HG03432 (cell line): ENCODE measurements around the gene NPAS3.

ENCODE experiments used
- ATAC-seq: cut with Tn5 transposase; IDR thresholded peaks from one replicate; pipeline ENCODE4 v1.9.1; 2021; ENCODE audit warnings: mild to moderate bottlenecking, moderate library complexity; ENCODE audit not compliant: unreplicated experiment

The NPAS3 gene

DNA sequence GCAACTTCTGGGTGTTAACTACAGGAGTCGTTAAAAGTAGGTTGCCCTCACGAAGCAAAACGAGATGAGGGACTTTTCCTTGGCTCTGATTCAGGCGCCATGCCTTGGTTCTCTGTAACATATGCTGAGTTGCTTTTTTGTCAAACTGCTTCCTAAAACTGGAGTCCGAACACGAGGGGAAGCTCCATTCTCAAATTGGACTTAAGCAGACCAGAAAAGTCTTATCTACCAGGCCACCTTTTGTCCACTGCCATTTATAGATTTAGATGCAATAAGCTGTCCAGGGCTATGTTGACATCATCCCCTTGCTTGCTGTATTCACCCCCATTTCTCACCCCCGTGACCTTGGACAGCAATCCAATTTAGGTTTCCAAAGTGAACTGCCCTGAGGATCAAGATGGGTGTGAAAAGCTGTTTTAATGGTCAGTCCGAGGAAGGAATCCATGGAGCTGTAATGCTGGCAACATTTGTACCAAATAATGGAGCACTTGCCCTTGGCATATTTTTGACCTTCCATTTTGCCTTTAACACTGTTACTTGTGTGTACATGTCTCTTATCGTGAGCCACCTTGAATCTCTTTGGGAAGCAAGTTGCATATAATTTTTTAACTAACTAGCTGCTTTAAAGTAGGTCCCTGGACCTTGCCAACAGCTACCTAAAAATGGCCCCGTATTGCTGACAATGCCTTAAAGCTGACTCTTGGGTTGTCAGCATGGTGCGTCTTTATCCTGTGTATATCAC, 714.1 kb downstream of the NPAS3 start:
- no peak for ATAC-seq

DNA sequence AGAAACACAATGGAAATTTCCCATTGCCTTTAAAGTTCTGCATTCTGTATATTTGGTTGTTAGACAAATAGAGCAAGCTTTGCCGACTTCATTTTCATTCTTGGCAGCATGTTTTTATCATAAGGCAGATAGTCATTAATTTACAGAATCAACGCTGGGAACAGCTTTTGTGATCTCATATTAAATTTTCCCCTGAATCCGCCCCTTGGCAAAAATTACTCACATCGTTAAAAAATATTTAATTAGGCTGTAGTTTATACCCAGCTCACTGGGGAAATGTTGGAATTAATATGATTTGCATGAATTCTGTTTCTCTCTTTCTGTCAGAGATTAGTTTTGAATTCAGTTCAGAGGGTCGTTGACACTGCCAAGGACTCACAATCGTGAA, 714.6 kb downstream of the NPAS3 start:
- ATAC-seq: no peak

DNA sequence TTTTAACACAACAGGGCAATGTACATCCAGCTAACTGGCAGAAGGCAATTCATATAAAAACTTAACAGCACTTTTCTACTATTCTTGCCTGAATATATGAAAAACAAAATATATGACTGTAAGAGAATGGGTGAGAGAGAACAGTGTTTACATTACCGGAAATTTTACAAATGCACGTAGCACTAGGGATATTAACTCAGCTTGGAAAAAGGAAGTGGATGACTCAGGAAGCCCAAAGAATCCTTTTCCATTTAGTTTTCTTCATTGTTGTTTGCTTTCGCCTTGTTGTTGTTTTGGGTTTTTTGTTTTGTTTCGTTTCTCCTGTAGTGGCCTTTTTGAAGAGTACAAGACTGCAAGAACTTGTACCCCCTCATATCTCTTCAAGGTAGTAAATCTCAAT, 716.7 kb downstream of the NPAS3 start:
- no peak for ATAC-seq

DNA sequence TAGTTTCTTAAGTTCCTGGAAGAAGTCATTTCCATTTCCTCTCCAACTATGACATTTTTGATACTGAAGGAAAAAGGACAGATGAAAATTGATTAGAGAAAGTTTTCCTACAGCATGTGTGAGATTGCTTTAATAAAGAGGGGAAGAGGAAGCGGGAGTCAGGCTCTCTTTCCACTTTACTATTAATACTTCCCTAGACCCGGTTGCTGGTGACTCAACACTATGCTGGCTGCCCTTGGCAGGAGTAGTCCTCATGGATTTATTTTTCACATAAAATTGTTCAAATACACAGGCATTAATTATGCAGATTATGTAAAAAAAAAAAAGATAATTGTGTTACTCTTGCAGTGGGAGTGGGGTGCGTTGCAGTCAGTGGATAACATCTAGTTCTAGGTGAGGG, 718.8 kb downstream of the NPAS3 start:
- no peak for ATAC-seq

DNA sequence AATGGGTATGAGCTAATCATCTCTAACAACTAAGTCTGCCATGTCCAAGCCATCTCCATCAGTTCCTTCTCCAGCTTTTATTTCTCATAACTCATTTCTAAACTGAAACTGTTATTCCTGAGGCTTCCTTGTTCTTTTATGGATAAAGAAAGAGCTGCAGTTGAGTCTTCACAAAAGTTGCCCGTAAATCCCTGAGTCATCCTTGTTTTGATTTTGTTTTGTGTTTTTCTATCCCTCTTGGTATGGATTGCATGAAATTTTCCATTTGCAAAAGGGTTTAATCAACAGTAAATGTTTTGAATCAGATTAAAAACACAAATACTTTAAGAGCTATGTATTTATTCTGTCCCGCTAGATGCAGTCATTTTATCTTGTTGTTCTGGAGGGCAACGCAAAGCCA, 721.6 kb downstream of the NPAS3 start:
- no peak for ATAC-seq

DNA sequence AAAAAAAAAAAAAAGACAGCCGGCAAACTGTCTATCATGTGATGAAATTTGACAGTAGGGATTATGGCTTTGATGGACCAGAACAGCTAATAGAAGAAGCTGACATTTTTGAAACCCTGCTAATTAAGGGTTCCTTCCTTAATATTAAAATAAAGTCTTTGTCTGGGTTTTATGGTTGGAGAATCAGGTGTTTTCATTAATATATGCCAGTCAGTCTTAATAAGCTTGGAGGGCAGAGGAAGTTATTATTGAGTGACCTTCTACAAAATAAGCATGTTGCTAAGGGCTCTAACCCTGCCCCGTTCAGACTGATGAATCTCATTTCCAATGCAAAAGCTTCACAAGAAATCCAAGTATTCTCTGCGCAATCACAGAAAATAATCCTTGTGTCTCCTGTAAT, 722.4 kb downstream of the NPAS3 start:
- ATAC-seq: no peak

DNA sequence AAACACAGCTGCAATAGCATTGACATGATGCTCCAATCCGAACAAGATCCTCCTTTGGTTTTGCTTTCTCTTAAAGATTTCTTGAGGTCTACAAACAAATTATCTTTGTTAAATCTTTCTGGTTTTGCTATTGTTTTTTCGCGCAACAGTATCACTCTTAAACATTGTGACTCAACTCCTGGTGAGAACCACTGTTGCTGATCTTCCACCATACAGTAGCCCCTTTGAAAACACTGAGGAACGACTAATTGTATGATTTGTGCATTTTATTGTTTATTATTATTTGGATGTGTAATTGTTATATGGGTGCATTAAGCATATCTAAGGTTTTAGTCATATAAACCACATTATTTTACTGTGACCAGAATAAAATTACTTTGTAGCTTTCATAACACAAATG, 729.4 kb downstream of the NPAS3 start:
- no peak for ATAC-seq

DNA sequence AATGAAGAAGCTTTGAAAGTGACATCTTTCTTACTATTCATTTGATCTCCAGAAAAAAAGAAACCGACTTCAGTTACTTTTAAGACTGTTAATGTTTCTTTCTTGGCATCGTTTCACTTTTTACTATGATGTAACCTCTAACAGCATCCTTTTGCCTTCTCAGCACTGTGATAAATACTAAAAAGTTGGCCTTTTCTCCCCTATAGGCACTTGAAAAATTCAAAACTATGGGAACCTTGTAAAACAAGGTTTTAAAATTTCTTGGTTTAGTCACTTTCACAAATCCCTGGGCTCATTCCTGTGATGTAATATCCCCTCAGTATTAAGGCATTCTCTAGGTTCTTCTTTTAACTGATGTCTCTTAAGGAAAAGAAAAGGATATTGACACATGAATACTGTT, 730.4 kb downstream of the NPAS3 start:
- no peak for ATAC-seq

DNA sequence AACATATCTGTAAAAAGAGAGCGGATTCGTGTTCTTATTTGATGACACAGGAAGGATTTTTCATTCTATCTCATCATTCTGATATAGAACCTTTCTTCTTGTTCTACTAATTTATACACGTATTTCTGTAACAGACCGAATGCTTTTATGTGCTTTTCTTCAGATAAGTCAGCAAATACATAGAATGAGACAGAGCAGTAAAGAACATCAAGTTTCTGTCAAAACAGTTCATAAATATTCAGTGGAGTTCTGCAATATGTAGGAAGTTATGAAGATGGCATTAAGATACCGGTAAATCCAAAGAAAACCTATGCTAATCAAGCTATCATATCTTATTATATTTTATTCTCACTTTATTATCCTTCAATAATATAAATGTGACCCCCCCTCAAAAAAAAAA, 731.6 kb downstream of the NPAS3 start:
- ATAC-seq: no peak

DNA sequence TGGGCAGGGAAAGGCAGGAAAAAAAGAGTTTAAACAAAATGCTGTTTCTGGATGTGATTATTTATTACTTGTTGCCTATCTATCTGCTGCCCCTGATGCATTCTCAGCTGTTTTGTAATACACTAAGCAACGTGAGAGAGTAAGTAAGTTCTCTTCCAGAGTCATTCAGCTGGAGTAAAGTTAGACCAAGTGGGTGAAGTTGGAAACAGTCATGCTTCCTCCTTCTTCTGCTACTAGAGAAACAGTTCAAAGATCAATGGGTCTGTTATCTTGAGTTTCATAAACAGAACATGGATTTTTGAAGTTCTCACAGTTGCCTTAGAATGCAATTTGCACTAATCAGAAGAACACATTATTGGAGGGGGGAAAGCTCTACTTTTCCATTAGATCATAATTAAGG, 732.9 kb downstream of the NPAS3 start:
- no peak for ATAC-seq

DNA sequence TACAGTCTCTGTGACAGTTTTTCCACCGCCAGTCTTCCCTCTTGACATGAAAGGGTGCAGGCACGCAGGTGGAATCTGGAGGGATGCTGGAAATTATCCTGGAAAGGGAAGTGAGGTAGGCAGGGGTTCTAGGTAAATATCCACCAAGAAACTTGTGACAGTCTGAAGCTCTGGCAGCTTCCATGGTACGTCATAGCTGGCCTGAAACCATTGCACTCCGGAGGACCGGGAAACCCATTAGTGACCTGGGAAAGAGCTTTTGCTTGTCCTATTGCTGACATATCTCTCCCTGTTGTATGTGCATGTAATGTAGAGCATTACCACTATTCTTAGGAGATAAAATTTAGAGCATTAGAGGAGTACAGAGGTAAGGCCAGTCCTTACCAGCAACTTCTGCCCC, 736.2 kb downstream of the NPAS3 start:
- ATAC-seq: no peak

DNA sequence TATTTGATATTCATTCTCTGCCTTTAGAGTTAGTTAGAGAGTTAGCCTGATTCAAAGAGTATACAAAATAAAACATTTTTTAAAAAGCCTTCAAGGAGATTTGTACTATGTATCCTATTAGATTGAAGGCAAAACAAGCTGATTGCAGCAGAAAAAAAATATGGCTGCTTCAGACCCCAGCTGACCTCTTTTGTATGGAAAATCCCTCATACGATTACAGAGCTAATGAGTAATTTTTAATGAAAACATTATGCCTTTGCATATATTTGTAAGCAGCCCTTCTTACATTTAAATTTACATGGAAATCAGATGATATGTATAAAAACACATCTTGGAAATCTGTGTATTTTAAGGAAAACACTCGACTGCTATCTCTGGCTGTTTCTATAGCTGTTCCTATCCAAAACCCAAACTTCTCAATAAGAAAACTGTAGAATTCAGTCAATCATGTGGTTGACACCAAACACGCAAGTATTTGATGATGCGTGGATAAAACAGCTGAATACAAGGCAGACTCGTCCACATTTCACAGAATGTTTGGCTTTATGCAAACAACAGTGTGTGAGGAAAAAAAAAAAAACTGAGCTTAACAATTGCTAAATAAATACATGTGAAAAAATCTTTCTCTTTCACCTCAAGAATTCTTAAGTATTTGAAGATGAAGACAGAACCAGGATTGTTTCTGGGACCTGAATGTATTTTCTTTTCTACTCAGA, 736.9 kb downstream of the NPAS3 start:
- no peak for ATAC-seq

DNA sequence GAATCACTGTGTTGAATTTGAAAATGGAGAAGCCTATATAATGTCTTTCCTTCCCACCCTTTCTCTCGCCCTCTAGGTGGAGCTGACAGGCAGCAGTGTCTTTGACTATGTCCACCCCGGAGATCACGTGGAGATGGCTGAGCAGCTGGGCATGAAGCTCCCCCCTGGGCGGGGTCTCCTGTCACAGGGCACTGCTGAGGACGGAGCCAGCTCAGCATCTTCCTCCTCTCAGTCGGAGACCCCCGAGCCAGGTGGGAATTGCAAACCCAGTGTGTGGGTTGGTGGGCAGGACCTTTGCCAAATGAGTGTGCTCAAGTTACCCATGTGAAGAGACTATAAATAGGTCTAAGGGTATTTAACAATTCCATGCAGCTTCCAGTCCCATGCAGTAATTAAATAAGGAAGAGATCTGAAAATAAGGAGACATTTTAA, 737.5 kb downstream of the NPAS3 start:
- ATAC-seq: peak; percentile 65

DNA sequence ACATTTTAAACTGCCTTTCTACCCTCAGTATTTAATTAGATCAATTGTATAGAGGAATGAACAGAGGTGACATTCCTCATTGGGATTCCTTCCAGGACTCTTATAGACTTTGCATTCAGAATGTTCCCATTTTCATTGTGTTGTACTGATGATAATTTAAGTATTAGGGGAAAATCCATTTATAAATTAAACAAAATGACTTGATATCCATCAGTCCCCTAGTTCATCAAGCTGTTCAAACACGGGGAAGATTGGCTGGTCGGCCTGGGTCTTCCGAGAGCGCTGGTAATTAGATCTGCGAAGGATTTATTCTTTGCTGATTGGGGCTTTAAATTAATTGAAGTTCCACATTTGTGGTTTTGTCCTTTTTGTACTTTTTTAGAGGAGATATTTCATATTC, 738.2 kb downstream of the NPAS3 start:
- ATAC-seq: no peak

DNA sequence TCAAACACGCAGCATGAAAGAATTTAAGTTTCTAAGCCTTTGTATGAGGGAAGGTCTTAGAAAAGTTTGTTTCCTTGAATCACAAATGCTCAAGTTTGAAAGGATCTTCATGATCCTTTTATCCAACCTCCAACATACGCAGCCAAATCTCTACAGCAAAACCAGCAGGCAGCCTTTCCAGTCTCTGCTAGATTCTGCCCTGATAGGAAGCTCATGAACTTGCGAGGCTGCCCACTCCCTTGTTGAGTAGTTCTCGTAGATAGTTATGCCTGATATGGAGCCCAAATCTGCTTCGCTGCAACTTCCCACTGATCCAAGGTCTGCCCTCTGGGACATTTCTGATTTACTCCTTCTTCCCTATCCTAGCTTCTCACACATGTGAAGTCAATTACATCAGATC, 739.3 kb downstream of the NPAS3 start:
- no peak for ATAC-seq

DNA sequence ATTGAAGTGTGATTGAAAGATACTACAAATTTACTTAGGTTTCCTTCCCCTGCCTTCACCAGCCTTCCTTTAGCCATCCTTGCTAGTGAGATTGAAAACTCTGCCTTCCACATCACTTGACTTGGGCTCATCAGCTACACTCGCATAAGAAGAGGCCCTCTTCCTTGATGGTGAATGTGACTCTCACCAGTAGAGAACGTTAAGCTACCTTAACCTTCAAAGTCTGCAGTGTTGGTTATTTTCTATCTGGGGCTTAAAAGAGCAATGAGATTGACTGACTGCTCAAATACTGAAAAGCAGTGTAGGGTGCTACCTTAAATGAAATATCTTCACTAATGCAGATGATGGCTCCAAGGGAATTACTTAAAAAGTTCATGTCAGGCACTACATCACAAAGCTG, 740.3 kb downstream of the NPAS3 start:
- no peak for ATAC-seq

DNA sequence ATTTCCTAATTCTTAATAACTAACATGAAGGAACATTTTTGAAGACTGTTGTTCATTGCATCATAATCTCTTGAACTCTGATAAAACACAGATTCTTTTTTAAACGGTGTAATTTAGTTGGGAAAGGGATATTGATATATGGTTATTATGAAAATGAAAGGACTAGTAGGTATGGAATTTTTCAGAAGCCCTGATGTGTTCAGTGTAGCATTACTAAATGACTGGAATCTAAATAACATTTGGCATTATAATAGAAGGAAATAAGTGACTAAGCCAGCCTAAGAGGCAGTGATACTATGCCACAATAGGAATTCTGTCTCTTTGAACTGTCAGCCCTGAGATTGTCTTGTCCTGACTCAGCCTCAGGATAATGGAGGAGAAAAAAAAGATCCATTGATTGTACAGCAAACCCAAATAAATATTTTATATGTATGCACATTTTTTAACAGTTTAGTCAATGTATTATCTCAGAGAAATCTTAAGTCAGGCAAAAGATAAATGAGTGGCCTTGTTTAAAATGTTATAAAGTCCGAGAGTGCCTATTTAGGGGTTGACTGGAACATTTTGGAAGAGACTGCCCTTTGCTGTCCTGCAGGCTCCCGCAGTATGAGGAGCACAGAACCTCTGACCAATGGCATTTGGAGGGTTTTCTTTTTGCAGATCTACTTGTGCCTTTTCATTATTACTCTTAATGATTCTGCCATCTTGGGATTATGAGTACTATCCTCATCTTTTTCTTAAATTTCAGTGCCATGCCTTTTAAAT, 741.0 kb downstream of the NPAS3 start:
- ATAC-seq: no peak

DNA sequence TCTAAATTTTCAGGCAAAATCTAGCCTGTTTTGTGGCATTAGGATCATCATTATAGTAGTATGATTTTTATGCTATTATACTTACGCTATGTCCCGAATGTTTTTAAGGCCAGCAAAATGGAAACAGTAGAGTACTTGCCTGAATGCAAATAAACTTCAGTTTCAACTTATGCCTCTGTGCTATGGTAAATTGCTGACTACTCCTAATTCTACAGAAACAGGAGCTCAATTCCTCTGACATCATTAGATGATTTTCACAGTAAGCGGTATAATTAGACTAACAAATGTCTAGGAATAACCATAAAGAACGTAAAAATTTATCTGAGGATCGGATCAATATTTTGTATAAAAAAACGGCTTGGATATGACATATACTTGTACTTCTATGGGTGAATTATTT, 742.2 kb downstream of the NPAS3 start:
- ATAC-seq: no peak

DNA sequence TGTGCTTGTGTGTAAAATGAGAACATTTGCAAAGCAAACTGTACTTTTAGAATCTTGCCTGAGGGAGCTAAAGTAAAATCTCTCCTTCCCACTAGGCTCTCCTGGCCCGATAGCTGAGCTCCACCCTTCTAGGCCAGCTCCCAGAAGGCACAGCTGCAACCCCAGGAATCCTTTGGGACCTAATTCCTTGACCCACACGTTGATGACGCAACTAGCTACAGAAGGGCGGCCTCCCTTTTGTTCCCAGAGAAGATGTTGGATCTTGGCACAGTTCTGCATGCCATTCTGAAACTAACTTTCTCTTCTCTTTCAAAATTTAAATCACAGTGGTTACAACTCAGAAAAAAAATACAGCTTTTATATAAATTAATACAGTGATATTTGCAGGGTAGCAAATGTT, 744.1 kb downstream of the NPAS3 start:
- ATAC-seq: no peak

DNA sequence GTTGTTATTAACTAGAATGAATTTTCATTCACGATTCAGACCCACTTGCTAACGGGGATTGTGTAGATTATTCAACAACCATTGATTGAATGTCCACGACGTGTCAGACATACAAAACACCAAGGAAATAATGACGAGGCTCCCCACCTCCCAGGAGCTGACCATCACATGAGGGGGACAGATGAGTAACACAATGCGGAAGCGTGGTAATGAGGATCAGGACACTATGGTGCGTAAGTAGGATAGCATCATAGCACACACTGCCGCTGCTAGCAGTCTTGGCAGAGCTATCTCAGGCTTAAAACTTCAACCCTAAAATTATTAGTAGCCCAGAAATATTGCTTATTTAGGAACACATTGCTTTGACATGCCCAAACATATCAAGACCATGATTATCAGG, 746.3 kb downstream of the NPAS3 start:
- ATAC-seq: no peak

DNA sequence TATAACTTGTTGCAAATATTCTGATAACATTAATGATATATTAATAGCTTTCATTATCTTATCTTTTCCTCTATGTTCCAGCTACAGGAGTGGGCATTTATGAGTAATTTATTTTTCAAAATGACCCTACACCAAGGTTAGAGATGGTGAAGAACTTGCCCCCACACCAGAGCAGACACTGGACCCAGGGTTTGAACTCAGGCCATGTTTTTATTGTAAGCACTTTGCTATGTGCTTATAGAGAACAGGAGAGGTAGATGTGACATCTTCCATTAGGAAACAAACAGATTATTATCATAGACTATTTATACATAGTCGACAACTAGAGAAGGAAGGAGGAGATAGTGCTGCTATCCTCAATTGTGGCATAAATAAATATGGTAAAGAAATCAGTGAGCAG, 747.0 kb downstream of the NPAS3 start:
- ATAC-seq: no peak

DNA sequence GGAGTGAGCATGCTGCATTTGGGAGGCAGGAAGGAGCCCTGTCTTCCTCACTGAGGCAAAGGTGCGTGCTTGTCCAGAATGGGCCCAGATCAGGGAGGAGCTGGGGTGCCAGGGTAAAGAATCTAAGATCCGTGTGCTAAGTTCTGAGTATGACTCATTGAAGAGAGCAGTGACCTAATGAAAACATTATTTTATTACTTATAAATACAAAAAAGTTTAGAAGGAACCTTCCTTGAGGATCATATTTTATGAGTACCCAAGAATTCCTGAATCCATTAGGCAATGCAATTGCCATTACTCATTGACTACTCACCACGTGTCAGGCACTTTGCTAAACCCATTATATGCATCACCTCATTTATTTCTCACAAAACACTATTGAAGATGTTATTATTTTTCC, 747.5 kb downstream of the NPAS3 start:
- no peak for ATAC-seq
